Measurements from ENCODE around the gene ZBTB7C. TPM values are rescaled to one million over a fixed set of nuclear protein-coding genes. Genes with fewer than 3 reads are reported as not detected.

Gene ZBTB7C
- total RNA-seq, 1 donor, result not detected

DNA sequence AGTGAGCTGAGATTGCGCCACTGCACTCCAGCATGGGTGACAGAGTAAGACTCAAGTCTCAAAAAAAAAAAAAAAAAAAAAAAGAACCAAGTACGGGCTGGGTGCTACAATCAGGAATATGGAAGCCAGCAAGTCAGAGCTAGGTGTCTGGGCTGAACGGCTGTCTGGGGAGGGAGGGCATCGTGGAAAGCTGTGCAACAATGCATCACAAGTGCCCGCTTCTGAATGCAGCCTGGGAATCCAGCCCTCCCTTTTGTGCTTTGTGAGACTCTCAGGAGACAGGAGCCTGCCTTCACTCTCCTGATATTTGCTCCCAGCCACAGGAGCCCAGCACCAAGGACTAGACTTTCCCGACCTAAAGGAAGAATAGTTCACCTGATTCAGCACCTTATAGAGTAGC is 353.8 kb downstream of the ZBTB7C start:
- no peak for DNase-seq (ENCODE audit: low read depth)
- no peak overlapping the region for H3K4me3 ChIP-seq (ENCODE audit: low read depth, low read length)
- TF ChIP-seq, protein P1, sequence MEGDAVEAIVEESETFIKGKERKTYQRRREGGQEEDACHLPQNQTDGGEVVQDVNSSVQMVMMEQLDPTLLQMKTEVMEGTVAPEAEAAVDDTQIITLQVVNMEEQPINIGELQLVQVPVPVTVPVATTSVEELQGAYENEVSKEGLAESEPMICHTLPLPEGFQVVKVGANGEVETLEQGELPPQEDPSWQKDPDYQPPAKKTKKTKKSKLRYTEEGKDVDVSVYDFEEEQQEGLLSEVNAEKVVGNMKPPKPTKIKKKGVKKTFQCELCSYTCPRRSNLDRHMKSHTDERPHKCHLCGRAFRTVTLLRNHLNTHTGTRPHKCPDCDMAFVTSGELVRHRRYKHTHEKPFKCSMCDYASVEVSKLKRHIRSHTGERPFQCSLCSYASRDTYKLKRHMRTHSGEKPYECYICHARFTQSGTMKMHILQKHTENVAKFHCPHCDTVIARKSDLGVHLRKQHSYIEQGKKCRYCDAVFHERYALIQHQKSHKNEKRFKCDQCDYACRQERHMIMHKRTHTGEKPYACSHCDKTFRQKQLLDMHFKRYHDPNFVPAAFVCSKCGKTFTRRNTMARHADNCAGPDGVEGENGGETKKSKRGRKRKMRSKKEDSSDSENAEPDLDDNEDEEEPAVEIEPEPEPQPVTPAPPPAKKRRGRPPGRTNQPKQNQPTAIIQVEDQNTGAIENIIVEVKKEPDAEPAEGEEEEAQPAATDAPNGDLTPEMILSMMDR (IDR thresholded peaks at IDR 0.05; ENCODE audit: insufficient read depth, low read depth, low read length), result no peak

DNA sequence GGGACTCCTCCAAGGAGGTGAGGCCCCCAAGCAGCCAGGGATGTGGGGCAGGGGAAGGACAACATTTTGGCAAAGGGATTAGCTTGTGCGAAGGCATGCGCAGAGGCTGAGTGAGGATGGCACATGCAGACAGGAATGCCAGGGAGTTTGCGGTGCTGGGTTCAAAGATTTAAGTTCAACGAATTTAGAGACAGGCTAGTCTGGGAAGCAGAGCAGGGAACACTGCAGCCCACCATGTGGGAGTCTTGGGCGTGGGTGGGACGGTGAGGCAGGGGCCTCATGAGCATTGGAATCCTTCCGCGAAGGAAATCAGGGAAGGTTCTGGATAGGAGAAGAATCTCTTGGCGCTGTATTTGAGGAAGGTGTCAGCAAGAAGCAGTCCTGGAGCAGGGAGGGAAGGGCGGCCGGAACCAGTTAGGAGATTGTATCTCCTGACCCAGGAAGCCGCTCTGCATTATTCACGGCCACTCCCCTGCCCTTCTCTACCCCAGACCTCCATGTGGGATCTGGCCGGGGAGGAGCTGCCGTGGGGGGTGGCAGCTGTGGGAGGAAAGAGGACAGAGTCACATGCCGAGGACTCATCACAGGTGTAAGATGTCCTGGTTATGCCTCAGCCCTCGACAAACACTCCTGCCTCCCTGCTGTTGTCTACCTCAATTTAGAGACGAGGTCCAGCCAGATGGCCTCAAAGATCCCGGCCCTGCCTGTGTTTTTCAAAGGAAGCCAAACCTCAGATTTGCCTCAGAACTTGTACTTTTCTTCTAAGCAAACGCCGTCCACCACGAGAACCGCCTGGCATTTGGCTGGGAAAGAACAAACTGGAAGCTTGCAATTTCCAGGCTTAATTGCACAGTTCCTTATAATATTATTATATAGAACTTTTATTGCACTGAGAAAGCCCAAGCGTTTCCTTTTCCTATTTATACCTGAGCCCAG is 355.0 kb downstream of the ZBTB7C start:
- TF ChIP-seq, protein P1 (IDR thresholded peaks at IDR 0.05; ENCODE audit: insufficient read depth, low read depth, low read length), result no peak

DNA sequence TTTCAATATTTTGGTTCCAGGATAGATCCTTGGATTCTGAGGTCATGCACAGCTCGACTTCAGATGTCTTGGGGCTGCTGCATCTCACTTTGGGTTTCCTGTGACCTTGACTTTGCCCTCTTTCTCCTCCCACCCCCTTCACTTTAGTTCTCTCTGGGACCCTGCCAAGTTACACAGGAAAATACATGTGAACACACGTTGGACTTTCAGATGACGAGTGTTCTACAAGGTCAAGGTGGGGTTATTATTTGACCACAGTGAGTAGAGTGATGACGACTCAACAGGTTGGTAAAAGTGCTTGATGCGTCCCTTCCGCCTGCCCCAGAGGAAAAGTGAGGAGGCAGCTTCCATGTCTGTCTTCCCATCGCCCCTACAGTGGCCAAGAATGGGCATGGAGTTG is 356.3 kb downstream of the ZBTB7C start:
- TF ChIP-seq, protein P1 (IDR thresholded peaks at IDR 0.05; ENCODE audit: insufficient read depth, low read depth, low read length), result no peak
- H3K4me3 ChIP-seq (ENCODE audit: low read depth, low read length), result no peak overlapping the region
- DNase-seq (ENCODE audit: low read depth), result no peak

More for the DNA sequence above, 355.0 kb downstream of the ZBTB7C start:
- no peak overlapping the region for H3K4me3 ChIP-seq (ENCODE audit: low read depth, low read length)
- no peak for DNase-seq (ENCODE audit: low read depth)

DNA sequence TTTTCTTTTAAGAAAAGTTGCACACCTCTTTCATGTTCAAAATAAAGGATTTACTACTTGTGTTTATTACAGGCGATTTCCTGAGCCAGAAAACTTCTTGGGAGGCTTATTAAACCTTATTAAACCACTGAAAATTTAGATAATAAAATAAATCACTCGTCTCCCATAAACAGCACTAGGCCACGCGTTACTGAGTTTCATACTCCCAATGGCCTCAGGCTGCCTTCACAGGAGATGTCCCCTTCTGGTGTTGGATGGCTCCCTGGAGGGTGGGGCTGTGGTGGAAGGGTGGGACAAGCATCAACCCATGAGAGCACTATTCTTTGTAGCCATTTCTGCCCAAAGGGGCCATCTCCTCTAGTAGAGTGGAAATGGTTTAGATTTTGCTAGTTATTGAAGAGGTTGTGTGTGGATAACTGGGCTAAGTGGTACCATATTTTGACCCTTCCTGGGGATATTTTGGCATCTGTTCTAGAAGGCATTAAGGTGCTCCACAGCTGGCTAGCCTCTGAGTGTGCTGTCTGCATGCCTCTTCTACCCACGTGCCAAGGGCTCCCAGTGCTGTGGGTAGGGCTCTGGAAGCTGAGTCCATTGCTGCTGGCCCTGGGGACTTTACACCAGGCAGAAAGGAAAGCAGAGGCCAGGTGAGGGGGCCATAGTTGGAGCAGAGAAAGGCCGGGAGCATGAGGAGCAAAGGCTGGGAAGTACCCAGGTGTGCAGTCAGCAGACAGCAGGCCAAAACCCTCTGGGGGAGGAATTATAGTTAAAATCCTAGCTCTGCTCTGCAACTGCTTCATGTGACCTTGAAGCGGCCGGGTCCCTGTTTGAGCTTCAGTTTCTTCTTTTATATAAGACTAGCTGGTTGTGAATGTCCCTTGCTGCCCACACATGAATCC is 357.0 kb downstream of the ZBTB7C start:
- DNase-seq (ENCODE audit: low read depth), result no peak
- TF ChIP-seq, protein P1 (IDR thresholded peaks at IDR 0.05; ENCODE audit: insufficient read depth, low read depth, low read length), result no peak

DNA sequence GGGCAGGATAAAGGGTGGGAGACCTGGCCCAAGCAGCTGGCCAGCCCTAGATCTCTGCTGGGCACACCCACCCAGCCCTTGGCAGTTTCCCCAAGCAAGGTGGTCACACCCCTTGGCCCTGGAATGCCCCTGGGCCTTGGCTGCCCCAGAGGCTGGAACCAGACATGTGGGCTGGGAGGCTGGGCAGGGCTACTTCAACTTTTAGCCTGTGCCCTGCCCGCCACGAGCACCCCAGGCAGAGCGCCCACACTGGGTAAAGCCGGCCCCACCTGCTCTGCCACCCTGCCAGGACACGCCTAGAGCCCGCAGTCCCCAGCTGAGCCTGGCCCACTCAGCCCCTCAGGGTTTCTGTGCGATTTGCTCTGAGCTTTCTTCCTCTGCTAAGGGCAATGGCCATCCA is 359.0 kb downstream of the ZBTB7C start:
- TF ChIP-seq, protein P1 (IDR thresholded peaks at IDR 0.05; ENCODE audit: insufficient read depth, low read depth, low read length), result no peak
- no peak overlapping the region for H3K4me3 ChIP-seq (ENCODE audit: low read depth, low read length)
- no peak for DNase-seq (ENCODE audit: low read depth)

More for the DNA sequence above, 357.0 kb downstream of the ZBTB7C start:
- H3K4me3 ChIP-seq (ENCODE audit: low read depth, low read length), result no peak overlapping the region

DNA sequence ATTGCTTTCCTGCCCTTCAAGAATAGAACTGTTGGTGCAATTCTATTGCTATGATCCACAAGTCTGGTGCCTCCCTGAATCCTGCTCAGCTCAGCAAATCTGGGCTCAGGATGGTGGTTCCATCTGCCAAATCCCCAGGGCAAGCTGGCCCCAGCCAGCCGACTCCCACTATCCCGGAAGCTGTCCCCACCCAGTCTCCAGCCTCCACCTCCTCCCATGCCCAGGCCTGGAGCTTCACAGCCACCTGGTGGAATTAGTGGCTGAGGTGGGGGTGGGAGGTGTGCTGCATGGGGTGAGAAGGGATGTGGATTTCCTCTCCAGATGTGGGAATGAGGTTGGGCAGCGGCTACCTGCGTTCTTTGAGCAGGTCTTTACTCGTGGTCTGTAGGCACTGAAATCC is 359.4 kb downstream of the ZBTB7C start:
- H3K4me3 ChIP-seq (ENCODE audit: low read depth, low read length), result no peak overlapping the region
- TF ChIP-seq, protein P1 (IDR thresholded peaks at IDR 0.05; ENCODE audit: insufficient read depth, low read depth, low read length), result no peak
- no peak for DNase-seq (ENCODE audit: low read depth)
